ENCODE data around the gene PNPLA6. TPM values are rescaled to one million over a fixed set of nuclear protein-coding genes. Genes with fewer than 3 reads are reported as not detected.

The PNPLA6 gene

Small RNAs within 50 kb of the gene (small RNA-seq; reads per million reads assigned to genes)
- not detected for gene AC008878.2 (ENCODE audit: low read depth)
